A549 treated with dexamethasone at 1 μM for 4 hours (cell line): ENCODE results near the gene LCN15. TPM values are rescaled to one million over a fixed set of nuclear protein-coding genes. Genes with fewer than 3 reads are reported as not detected.

ENCODE experiments used
- total RNA-seq: library from RNA; stranded (reverse); fragments of 200-300 nt; extraction: Qiagen RNA extraction; gene quantifications from 5 replicates; pipeline ENCODE4 v1.2.3, GENCODE V29; 2022

Gene LCN15
- total RNA-seq, result 0.09 TPM in 2 of 5 replicates, not detected in the others

GRCh38 chr9:136764301-136764891, at the start of gene LCN15:
Gene LCN15 (minus strand): TSS chr9:136764518. CDS start chr9:136764488, 30 bp downstream.

DNA sequence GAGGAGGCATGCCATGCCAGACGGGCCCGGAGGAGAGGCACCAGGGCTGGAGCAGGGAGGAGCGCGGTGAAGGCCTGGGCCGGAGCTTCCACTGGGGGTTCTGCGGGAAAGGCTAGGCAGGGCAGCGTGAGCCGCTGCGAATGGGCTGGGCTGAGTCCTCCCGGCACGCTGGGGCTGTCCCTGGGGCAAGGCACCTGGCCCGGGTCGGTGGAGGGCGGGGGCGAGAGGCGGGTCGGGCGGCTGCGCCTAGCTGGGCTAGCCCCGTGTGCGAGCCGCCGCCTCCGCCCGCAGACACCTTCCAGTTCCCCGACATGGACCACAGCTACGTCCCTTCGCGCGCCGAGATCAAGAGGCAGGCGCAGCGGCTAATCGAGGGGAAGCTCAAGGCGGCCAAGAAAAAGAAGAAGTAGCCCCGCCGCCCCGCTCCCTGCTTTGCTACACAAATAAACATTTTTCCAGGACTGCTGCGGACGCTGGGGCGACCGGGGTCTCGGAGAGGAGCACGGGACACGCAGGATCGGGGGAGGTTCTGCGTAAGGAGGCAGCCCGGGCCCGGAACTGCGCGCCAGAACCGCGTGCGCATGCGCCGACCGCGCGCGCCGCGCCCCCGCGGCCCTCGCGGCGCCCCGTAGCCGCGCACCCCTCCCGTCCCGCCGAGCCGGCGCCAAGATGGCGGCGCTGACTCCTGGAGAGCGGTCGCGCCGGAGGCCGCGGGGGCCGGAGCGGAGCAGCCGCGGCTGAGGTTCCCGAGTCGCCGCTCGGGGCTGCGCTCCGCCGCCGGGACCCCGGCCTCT, 43.2 kb upstream of the LCN15 start, which contains the start of gene RABL6:
TSS of gene RABL6 (plus strand) at position 668 of the 794 bp plus-strand sequence. CDS start 249 bp downstream, outside the sequence.

DNA sequence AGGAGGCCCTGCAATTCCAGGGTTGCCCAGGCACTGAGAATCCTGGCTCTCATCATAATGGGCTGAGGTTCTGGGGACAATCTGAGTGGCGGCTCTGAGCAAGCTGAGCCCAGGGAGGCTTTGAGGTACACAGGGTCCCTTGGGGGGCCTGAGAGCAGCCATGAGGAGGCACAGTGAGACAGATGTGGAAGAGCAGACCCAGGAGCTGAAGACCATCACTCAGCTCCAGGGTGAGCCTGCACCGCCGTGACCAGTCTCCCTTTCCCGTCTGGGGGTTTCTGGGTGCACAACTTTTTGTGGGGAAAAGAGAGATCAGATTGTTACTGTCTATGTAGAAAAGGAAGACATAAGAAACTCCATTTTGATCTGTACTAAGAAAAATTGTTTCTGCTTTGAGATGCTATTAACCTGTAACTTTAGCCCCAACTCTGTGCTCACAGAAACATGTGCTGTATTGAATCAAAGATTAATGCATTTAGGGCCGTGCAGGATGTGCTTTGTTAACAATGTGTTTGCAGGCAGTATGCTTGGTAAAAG, 32.0 kb upstream of the LCN15 start, which contains the start of gene CCDC183:
TSS of gene CCDC183 (plus strand) at position 101 of the 537 bp plus-strand sequence. CDS start at position 161, 60 bp downstream.

GRCh38 chr9:136790640-136791515, 26.6 kb upstream of the LCN15 start, which contains the start of gene TMEM141:
Gene TMEM141 (plus strand): TSS chr9:136791344. CDS start chr9:136791371, 27 bp downstream.

DNA sequence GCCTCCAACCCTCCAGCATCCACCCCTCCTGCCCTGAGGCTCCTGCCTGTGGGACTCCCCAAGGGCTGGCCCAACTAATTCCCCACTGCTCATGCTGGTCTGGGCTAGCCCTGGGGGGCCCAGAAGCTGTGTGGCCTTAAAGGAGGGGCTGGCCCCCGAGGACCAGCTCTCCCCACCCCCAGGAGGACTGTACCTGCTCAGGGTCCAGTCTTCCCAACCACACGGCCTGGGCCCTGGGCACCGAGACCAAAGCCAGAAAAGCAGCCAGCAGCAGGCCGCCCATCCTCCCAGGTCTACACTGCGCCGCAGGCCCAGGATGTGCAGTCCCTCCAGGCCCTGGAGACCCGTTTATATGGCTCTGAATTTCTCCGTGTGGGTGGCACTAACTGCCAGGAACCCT, 16.1 kb downstream of the LCN15 start, which contains the start of gene LCN6:
TSS of gene LCN6 (minus strand) at position 325 of the 400 bp plus-strand sequence. CDS start at position 283, 42 bp downstream.

DNA sequence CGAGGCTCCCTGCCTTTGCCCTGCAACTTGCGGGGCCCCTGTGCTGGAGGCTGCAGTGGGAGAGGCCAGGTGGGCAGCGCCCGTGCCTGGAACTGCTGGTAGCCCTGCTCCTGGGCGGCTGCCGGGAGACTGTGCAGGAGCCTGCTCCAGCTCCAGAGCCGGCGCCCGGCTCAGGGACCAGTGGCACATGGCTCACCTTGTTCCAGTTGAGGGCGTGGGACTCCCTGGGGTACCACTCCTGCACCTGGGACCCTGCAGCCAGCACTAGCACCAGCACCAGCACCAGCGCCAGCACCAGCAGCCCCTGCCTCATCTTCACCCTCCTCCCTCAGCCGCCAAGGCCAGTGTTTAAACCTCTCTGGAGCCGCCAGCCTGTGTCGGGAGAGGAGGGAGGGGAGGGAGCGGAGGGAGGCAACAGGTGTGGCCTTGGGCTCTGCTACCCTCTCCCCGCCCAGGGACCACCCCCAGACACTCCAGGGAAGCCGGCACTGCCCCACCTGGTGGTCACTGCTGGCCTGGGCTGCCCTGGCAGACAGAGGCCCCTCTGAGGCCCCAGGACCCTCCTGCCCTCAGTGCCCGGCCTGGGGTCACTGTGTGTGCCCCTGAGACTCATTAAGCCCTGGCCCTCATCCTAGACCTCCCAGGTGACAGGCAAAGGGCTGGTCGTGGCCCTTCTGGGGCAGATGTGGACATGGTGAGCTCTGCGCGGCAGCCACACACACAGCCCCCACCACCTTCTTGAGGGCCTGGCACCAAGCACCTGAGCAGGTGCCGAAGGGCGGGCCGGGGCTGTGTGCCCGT, 21.5 kb downstream of the LCN15 start, which contains the start of gene LCN10:
TSS of gene LCN10 (minus strand) at position 350 of the 801 bp plus-strand sequence. CDS start at position 313, 37 bp downstream.

DNA sequence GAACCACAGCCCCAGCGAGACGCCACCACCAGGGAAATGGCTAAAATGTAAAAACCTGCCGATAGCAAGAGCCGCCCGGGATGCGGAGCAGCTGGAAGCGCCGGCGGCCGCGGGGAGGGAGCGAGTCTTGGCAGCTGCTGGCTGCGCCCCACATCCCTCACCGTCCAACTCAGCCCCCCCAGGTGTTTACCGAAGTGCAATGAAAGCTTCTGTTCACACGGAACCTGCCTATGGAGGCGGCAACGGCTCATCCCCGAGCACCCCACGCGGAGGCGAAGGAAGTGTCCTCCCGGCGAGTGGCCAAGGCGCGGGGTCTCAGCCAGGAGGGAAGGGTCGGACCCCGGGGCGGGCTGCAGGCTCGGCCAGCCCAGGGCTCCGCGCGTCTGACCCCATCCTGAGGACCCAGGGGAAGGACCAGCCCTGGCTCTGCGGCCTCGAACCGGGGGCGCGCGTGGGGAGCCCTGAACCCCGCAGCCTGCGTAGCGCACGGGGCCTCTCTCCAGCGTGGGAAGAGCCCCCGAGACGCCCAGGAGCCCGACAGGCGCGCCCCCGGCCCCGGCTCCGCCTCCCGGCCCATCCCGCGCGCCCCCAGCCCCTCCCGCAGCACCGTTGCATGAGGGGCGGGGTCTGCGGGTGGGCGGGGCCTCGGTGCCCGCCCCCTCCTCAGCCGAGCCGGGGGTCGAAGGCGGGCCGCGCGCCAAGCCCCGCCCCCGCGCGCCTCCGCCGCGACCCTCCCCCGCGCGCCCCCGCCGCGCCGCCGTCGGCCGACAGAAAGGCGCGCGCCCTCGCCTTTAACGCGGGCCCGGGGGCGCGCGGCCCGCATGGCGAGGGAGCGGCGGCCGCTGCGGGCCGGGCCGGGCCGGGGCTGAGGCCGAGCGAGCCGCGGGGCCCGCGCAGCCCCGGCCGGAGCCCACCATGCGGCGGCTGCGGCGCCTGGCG, 52.3 kb downstream of the LCN15 start, which contains the start of gene DIPK1B:
TSS of gene DIPK1B (plus strand) at position 822 of the 939 bp plus-strand sequence. CDS start at position 916, 94 bp downstream.

Other genes with a start within 250 kb of the LCN15 start
- 6.5 to 13.7 TPM (median 13.2 TPM) in 5 replicates for gene NOTCH1, start 218.5 kb downstream of the LCN15 start, total RNA-seq
- gene EGFL7, start 101.6 kb downstream of the LCN15 start, total RNA-seq, result 35.0 to 54.9 TPM (median 51.5 TPM) in 5 replicates
- 63.7 to 100 TPM (median 98.4 TPM) in 5 replicates for gene AGPAT2, start 77.1 kb downstream of the LCN15 start, total RNA-seq
- 6.2 to 8.5 TPM (median 7.3 TPM) in 5 replicates for gene DIPK1B, start 51.9 kb downstream of the LCN15 start, total RNA-seq
- 0.04 TPM in 1 of 5 replicates, not detected in the others for gene LCN10, start 21.6 kb downstream of the LCN15 start, total RNA-seq
- not detected in 5 replicates for gene LCN6, start 16.0 kb downstream of the LCN15 start, total RNA-seq
- not detected in 5 replicates for gene LCN8, start 6.3 kb downstream of the LCN15 start, total RNA-seq
- gene TMEM141, start 26.8 kb upstream of the LCN15 start, total RNA-seq, result 62.2 to 73.5 TPM (median 69.2 TPM) in 5 replicates
- 0.11 to 0.43 TPM (median 0.27 TPM) in 5 replicates for gene CCDC183, start 31.8 kb upstream of the LCN15 start, total RNA-seq
- gene RABL6, start 43.4 kb upstream of the LCN15 start, total RNA-seq, result 58.8 to 88.7 TPM (median 79.5 TPM) in 5 replicates
- gene AJM1, start 78.0 kb upstream of the LCN15 start, total RNA-seq, result 3.2 to 4.8 TPM (median 4.3 TPM) in 5 replicates
- gene PHPT1, start 84.9 kb upstream of the LCN15 start, total RNA-seq, result 263 to 301 TPM (median 279 TPM) in 5 replicates
- gene MAMDC4, start 87.8 kb upstream of the LCN15 start, total RNA-seq, result 1.3 to 4.3 TPM (median 3.4 TPM) in 5 replicates
- 486 to 542 TPM (median 487 TPM) in 5 replicates for gene EDF1, start 101.8 kb upstream of the LCN15 start, total RNA-seq
- gene TRAF2, start 122.0 kb upstream of the LCN15 start, total RNA-seq, result 34.2 to 59.3 TPM (median 51.5 TPM) in 5 replicates
- gene FBXW5, start 180.2 kb upstream of the LCN15 start, total RNA-seq, result 57.0 to 103 TPM (median 97.7 TPM) in 5 replicates
- gene C8G, start 180.7 kb upstream of the LCN15 start, total RNA-seq, result 0.42 to 1.4 TPM (median 1.0 TPM) in 5 replicates
- 0.48 to 1.6 TPM (median 1.3 TPM) in 5 replicates for gene LCN12, start 187.8 kb upstream of the LCN15 start, total RNA-seq
- 0.28 to 1.4 TPM (median 0.77 TPM) in 5 replicates for gene PTGDS, start 213.0 kb upstream of the LCN15 start, total RNA-seq
- gene LCNL1, start 218.5 kb upstream of the LCN15 start, total RNA-seq, result 0.03 to 0.31 TPM (median 0.18 TPM) in 5 replicates
- 43.1 to 70.9 TPM (median 62.8 TPM) in 5 replicates for gene PAXX, start 227.9 kb upstream of the LCN15 start, total RNA-seq
- gene CLIC3, start 232.1 kb upstream of the LCN15 start, total RNA-seq, result 3.3 to 6.7 TPM (median 5.0 TPM) in 5 replicates